Type B pancreatic cell (in vitro differentiated cells): Measurements from ENCODE around the gene TLR4. TPM values are rescaled to one million over a fixed set of nuclear protein-coding genes. Genes with fewer than 3 reads are reported as not detected.

Experiments
- DNase-seq: peaks from one replicate; pipeline ENCODE4 v3.0.0; 2021; ENCODE audit warnings: mixed read lengths; ENCODE audit not compliant: unreplicated experiment; ENCODE audit errors: extremely low spot score
- H3K27ac Mint-ChIP-seq: 2 replicates; pipeline ENCODE4 v1.8.0; 2021; ENCODE audit warnings: mild to moderate bottlenecking, mixed read lengths
- H3K27me3 Mint-ChIP-seq: 2 replicates; pipeline ENCODE4 v1.8.0; 2021; ENCODE audit warnings: mixed read lengths
- H3K36me3 Mint-ChIP-seq: 2 replicates; pipeline ENCODE4 v1.8.0; 2021; ENCODE audit warnings: mixed read lengths
- H3K4me1 Mint-ChIP-seq: one replicate; pipeline ENCODE4 v1.8.0; 2021; ENCODE audit warnings: mixed read lengths; ENCODE audit not compliant: unreplicated experiment
- H3K4me3 Mint-ChIP-seq: 2 replicates; pipeline ENCODE4 v1.8.0; 2021; ENCODE audit warnings: mild to moderate bottlenecking, mixed read lengths
- H3K9me3 Mint-ChIP-seq: 2 replicates; pipeline ENCODE4 v1.8.0; 2021; ENCODE audit warnings: mixed read lengths
- CTCF ChIP-seq: fragments of 200-600 bp; sonication (generic); conservative IDR thresholded peaks from 2 replicates; pipeline ENCODE4 v1.5.0; 2021; ENCODE audit warnings: antibody characterized with exemption, mild to moderate bottlenecking
- total RNA-seq: library from RNA; stranded (reverse); gene quantifications from 2 replicates; pipeline ENCODE4 v1.2.1, GENCODE V29; 2021; ENCODE audit warnings: low replicate concordance

Gene TLR4
- total RNA-seq, 1 donor from 2014 or later, result 2.7 TPM

- H3K4me1 Mint-ChIP-seq, result no peaks in the 10 kb centered on the region
- DNase-seq, result no peak
- H3K36me3 Mint-ChIP-seq, result no peaks in the 10 kb centered on the region
- no peaks in the 10 kb centered on the region for H3K27me3 Mint-ChIP-seq
- no peak overlapping the region for H3K27ac Mint-ChIP-seq
- TF ChIP-seq CTCF, result no peak
- no peak overlapping the region for H3K4me3 Mint-ChIP-seq
- H3K9me3 Mint-ChIP-seq, result no peaks in the 10 kb centered on the region
Observed at GRCh38 chr9:117682955-117683710, 21.1 kb upstream of the TLR4 start.

GRCh38 chr9:117687532-117687931 is 16.7 kb upstream of the TLR4 start:
- Mint-ChIP-seq H3K27ac (no peak overlapping the region), H3K4me3 (no peak overlapping the region), H3K9me3 (no peaks in the 10 kb centered on the region), H3K27me3 (no peaks in the 10 kb centered on the region), H3K4me1 (no peaks in the 10 kb centered on the region), H3K36me3 (no peaks in the 10 kb centered on the region)
- DNase-seq, result no peak
- TF ChIP-seq CTCF, result no peak

GRCh38 chr9:117691367-117691766 is 12.8 kb upstream of the TLR4 start:
- no peak for DNase-seq
- Mint-ChIP-seq H3K27me3 (no peaks in the 10 kb centered on the region), H3K9me3 (peaks cover 4% of the 10 kb centered on the region), H3K27ac (no peak overlapping the region), H3K36me3 (no peaks in the 10 kb centered on the region), H3K4me3 (no peak overlapping the region), H3K4me1 (no peaks in the 10 kb centered on the region)
- no peak for TF ChIP-seq CTCF

- no peak for TF ChIP-seq CTCF
- H3K4me1 Mint-ChIP-seq, result no peaks in the 10 kb centered on the region
- H3K9me3 Mint-ChIP-seq, result peaks cover 4% of the 10 kb centered on the region
- H3K27me3 Mint-ChIP-seq, result no peaks in the 10 kb centered on the region
- no peak for DNase-seq
- no peaks in the 10 kb centered on the region for H3K36me3 Mint-ChIP-seq
- no peak overlapping the region for H3K4me3 Mint-ChIP-seq
- H3K27ac Mint-ChIP-seq, result no peak overlapping the region
Observed at GRCh38 chr9:117696154-117696553, 8.0 kb upstream of the TLR4 start.

- TF ChIP-seq CTCF, result no peak
- Mint-ChIP-seq H3K27me3 (no peaks in the 10 kb centered on the region), H3K4me3 (no peak overlapping the region), H3K4me1 (no peaks in the 10 kb centered on the region), H3K27ac (no peak overlapping the region), H3K9me3 (peaks cover 4% of the 10 kb centered on the region), H3K36me3 (no peaks in the 10 kb centered on the region)
- no peak for DNase-seq
Observed at GRCh38 chr9:117697046-117697445, 7.2 kb upstream of the TLR4 start.
